H9 (cell line): Measurements from ENCODE around the gene METTL21C. TPM values are rescaled to one million over a fixed set of nuclear protein-coding genes. Genes with fewer than 3 reads are reported as not detected.

Experiments
- DNase-seq: peaks from one replicate; pipeline ENCODE4 v3.0.0-alpha.2; 2017
- H2AFZ ChIP-seq: one replicate; pipeline ENCODE4 v1.6.1; 2013; ENCODE audit warnings: mild to moderate bottlenecking, low read length, control low read depth, moderate library complexity
- H2AK5ac ChIP-seq: 2 replicates; pipeline ENCODE4 v1.6.1; 2013; ENCODE audit warnings: low read length, control low read depth, mixed read lengths; ENCODE audit not compliant: insufficient read length
- H2BK120ac ChIP-seq: one replicate; pipeline ENCODE4 v1.6.1; 2013; ENCODE audit warnings: low read depth, mild to moderate bottlenecking, low read length, control low read depth, inconsistent platforms; ENCODE audit not compliant: poor library complexity, severe bottlenecking
- H2BK12ac ChIP-seq: 2 replicates; pipeline ENCODE4 v1.6.1; 2013; ENCODE audit warnings: low read length, control low read depth, mixed read lengths, low read depth; ENCODE audit not compliant: insufficient read length
- H2BK15ac ChIP-seq: 2 replicates; pipeline ENCODE4 v1.6.1; 2013; ENCODE audit warnings: low read depth, low read length, control low read depth
- H2BK20ac ChIP-seq: one replicate; pipeline ENCODE4 v1.6.1; 2013; ENCODE audit warnings: low read depth, mild to moderate bottlenecking, low read length, control low read depth, inconsistent platforms; ENCODE audit not compliant: poor library complexity, severe bottlenecking
- H2BK5ac ChIP-seq: 2 replicates; pipeline ENCODE4 v1.6.1; 2013; ENCODE audit warnings: low read length, control low read depth, mixed read lengths; ENCODE audit not compliant: insufficient read length
- H3K14ac ChIP-seq: 2 replicates; pipeline ENCODE4 v1.6.1; 2013; ENCODE audit warnings: low read length, control low read depth; ENCODE audit not compliant: insufficient read depth
- H3K18ac ChIP-seq: 2 replicates; pipeline ENCODE4 v1.6.1; 2013; ENCODE audit warnings: low read depth, mild to moderate bottlenecking, mixed read lengths, low read length, control low read depth; ENCODE audit not compliant: insufficient read length
- H3K23ac ChIP-seq: 2 replicates; pipeline ENCODE4 v1.6.1; 2013; ENCODE audit warnings: low read length, control low read depth, mixed read lengths, low read depth; ENCODE audit not compliant: insufficient read length
- H3K23me2 ChIP-seq: 2 replicates; pipeline ENCODE4 v1.6.1; 2013; ENCODE audit warnings: low read depth, mild to moderate bottlenecking, mixed read lengths, low read length, control low read depth; ENCODE audit not compliant: insufficient read length, poor library complexity, severe bottlenecking
- H3K27ac ChIP-seq: 2 replicates; pipeline ENCODE4 v1.5.1; 2013; ENCODE audit warnings: low read length, control low read depth, mixed read lengths, low read depth; ENCODE audit not compliant: insufficient read length
- H3K27me3 ChIP-seq: 2 replicates; pipeline ENCODE4 v1.6.1; 2013; ENCODE audit warnings: low read length, control low read depth, inconsistent platforms; ENCODE audit not compliant: insufficient read depth
- H3K4ac ChIP-seq: 2 replicates; pipeline ENCODE4 v1.6.1; 2013; ENCODE audit warnings: low read depth, mild to moderate bottlenecking, control low read depth, inconsistent platforms, low read length, moderate library complexity
- H3K4me1 ChIP-seq: 2 replicates; pipeline ENCODE4 v1.6.1; 2013; ENCODE audit warnings: low read length, control low read depth, inconsistent platforms; ENCODE audit not compliant: insufficient read depth
- H3K4me2 ChIP-seq: 2 replicates; pipeline ENCODE4 v1.6.1; 2013; ENCODE audit warnings: low read length, control low read depth, mixed read lengths; ENCODE audit not compliant: insufficient read length, insufficient read depth
- H3K56ac ChIP-seq: 2 replicates; pipeline ENCODE4 v1.6.1; 2013; ENCODE audit warnings: low read depth, mild to moderate bottlenecking, mixed read lengths, low read length, control low read depth; ENCODE audit not compliant: insufficient read length
- H3K79me1 ChIP-seq: 2 replicates; pipeline ENCODE4 v1.6.1; 2013; ENCODE audit warnings: low read depth, mild to moderate bottlenecking, moderate library complexity, low read length, control low read depth, inconsistent platforms; ENCODE audit not compliant: insufficient read depth, poor library complexity, severe bottlenecking
- H3K79me2 ChIP-seq: 2 replicates; pipeline ENCODE4 v1.6.1; 2013; ENCODE audit warnings: low read length, control low read depth, inconsistent platforms; ENCODE audit not compliant: insufficient read depth
- H3K9ac ChIP-seq: 2 replicates; pipeline ENCODE4 v1.6.1; 2013; ENCODE audit warnings: low read length, control low read depth, mixed read lengths; ENCODE audit not compliant: insufficient read length; ENCODE audit errors: extremely low read depth
- H3K9me3 ChIP-seq: one replicate; pipeline ENCODE4 v1.6.1; 2013; ENCODE audit warnings: low read depth, low read length, inconsistent platforms; ENCODE audit not compliant: control insufficient read depth
- H3T11ph ChIP-seq: one replicate; pipeline ENCODE4 v1.6.1; 2013; ENCODE audit warnings: mild to moderate bottlenecking, low read length, control low read depth, inconsistent platforms
- H4K20me1 ChIP-seq: one replicate; pipeline ENCODE4 v1.6.1; 2013; ENCODE audit not compliant: control insufficient read depth, insufficient read length, insufficient read depth
- H4K5ac ChIP-seq: 2 replicates; pipeline ENCODE4 v1.6.1; 2013; ENCODE audit warnings: low read depth, mild to moderate bottlenecking, mixed read lengths, low read length, control low read depth; ENCODE audit not compliant: insufficient read length
- H4K8ac ChIP-seq: replicated peaks from 2 replicates; pipeline ENCODE4 v1.6.1; 2013; ENCODE audit warnings: low read length, control low read depth, mixed read lengths, low read depth; ENCODE audit not compliant: insufficient read length
- H4K91ac ChIP-seq: 2 replicates; pipeline ENCODE4 v1.6.1; 2013; ENCODE audit warnings: low read depth, mild to moderate bottlenecking, moderate library complexity, mixed read lengths, low read length, control low read depth; ENCODE audit not compliant: insufficient read length
- H3K27ac Mint-ChIP-seq, 3 experiments: 2 replicates in 2 of 3; 3 replicates in 1 of 3; pipeline ENCODE4 v1.8.0; 2020 to 2021; ENCODE audit warnings: mixed read lengths in 3 of 3, mild to moderate bottlenecking in 1 of 3, moderate library complexity in 1 of 3
- H3K27me3 Mint-ChIP-seq: 2 replicates; pipeline ENCODE4 v1.8.0; 2021; ENCODE audit warnings: low read depth, mild to moderate bottlenecking, moderate library complexity, mixed read lengths
- H3K36me3 Mint-ChIP-seq, 3 experiments: 2 replicates in 2 of 3; 3 replicates in 1 of 3; pipeline ENCODE4 v1.8.0; 2020 to 2021; ENCODE audit warnings: low read depth in 3 of 3, mixed read lengths in 3 of 3; ENCODE audit not compliant: insufficient read depth in 1 of 3
- H3K4me1 Mint-ChIP-seq, 2 experiments: 2 replicates each; pipeline ENCODE4 v1.8.0; 2020; ENCODE audit warnings: mixed read lengths in 2 of 2
- H3K4me3 Mint-ChIP-seq, 2 experiments: 2 replicates in 1 of 2; 3 replicates in 1 of 2; pipeline ENCODE4 v1.8.0; 2020 to 2021; ENCODE audit warnings: mild to moderate bottlenecking in 2 of 2, mixed read lengths in 2 of 2, moderate library complexity in 1 of 2
- H3K9me3 Mint-ChIP-seq, 2 experiments: 2 replicates in 1 of 2; 3 replicates in 1 of 2; pipeline ENCODE4 v1.8.0; 2020; ENCODE audit warnings: mild to moderate bottlenecking in 2 of 2, mixed read lengths in 2 of 2, moderate library complexity in 1 of 2
- WGBS: extraction: QIAGEN DNeasy Blood & Tissue Kit; methylation state at CpG from one replicate; pipeline ENCODE4 v1.1.7; 2013; ENCODE audit warnings: missing lambda C conversion rate, low lambda C conversion rate, mixed read lengths; ENCODE audit not compliant: insufficient read length; ENCODE audit errors: extremely low coverage; 5-methylcytosine and 5-hydroxymethylcytosine counted together
- total RNA-seq: library from RNA; stranded (reverse); gene quantifications from 2 replicates; pipeline ENCODE4 v1.2.1, GENCODE V29; 2021
- TF ChIP-seq, protein P1 (sequence below): fragments of 200-600 bp; sonication (generic); conservative IDR thresholded peaks from 3 replicates; pipeline ENCODE4 v1.8.0; 2021; ENCODE audit warnings: antibody characterized with exemption, mild to moderate bottlenecking

METTL21C gene
- total RNA-seq, 1 experiment from 2014 or later, result not detected

- H2BK5ac ChIP-seq, result no peak overlapping the region
- H2BK15ac ChIP-seq, result no peak overlapping the region
- TF ChIP-seq, protein P1, sequence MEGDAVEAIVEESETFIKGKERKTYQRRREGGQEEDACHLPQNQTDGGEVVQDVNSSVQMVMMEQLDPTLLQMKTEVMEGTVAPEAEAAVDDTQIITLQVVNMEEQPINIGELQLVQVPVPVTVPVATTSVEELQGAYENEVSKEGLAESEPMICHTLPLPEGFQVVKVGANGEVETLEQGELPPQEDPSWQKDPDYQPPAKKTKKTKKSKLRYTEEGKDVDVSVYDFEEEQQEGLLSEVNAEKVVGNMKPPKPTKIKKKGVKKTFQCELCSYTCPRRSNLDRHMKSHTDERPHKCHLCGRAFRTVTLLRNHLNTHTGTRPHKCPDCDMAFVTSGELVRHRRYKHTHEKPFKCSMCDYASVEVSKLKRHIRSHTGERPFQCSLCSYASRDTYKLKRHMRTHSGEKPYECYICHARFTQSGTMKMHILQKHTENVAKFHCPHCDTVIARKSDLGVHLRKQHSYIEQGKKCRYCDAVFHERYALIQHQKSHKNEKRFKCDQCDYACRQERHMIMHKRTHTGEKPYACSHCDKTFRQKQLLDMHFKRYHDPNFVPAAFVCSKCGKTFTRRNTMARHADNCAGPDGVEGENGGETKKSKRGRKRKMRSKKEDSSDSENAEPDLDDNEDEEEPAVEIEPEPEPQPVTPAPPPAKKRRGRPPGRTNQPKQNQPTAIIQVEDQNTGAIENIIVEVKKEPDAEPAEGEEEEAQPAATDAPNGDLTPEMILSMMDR, result no peak
- no peaks in the 10 kb centered on the region for H3K4me1 Mint-ChIP-seq
- no peak overlapping the region for H2BK120ac ChIP-seq
- no peak overlapping the region for H3K4me3 Mint-ChIP-seq
- no peaks in the 10 kb centered on the region for H3K79me1 ChIP-seq
- no peak overlapping the region for H3K18ac ChIP-seq
- no peak overlapping the region for H3K4ac ChIP-seq
- no peak overlapping the region for H3K56ac ChIP-seq
- H3K23me2 ChIP-seq, result no peaks in the 10 kb centered on the region
- no peaks in the 10 kb centered on the region for H3K4me1 ChIP-seq
- H4K20me1 ChIP-seq, result no peaks in the 10 kb centered on the region
- H4K5ac ChIP-seq, result no peak overlapping the region
- no peak overlapping the region for H3K14ac ChIP-seq
- 0 out of 5 replicates have a peak, but pooled peaks cover 4 to 6% of the 10 kb centered on the region in 2 experiments for H3K9me3 Mint-ChIP-seq
- no peaks in the 10 kb centered on the region for H3K27me3 ChIP-seq
- no peak overlapping the region for H3T11ph ChIP-seq
- no peaks in the 10 kb centered on the region for H3K9me3 ChIP-seq
- H3K79me2 ChIP-seq, result no peaks in the 10 kb centered on the region
- H4K8ac ChIP-seq, result no peak overlapping the region
- DNase-seq, result no peak
- no CpG with 5 or more reads among the region's 4 CpGs for WGBS
- H2AK5ac ChIP-seq, result no peak overlapping the region
- H3K27me3 Mint-ChIP-seq, result no peaks in the 10 kb centered on the region
- no peak overlapping the region for H4K91ac ChIP-seq
- no peak overlapping the region for H3K4me2 ChIP-seq
- no peak overlapping the region for H2BK20ac ChIP-seq
- no peak overlapping the region for H3K27ac Mint-ChIP-seq
- H2AFZ ChIP-seq, result no peak overlapping the region
- H3K27ac ChIP-seq, result no peak overlapping the region
- no peak overlapping the region for H2BK12ac ChIP-seq
- no peak overlapping the region for H3K23ac ChIP-seq
- no peaks in the 10 kb centered on the region; a peak in 1 of 7 replicates for H3K36me3 Mint-ChIP-seq
- no peak overlapping the region for H3K9ac ChIP-seq
Measured at GRCh38 chr13:102707467-102707866, 12.6 kb upstream of the METTL21C start.
